HepG2 (cell line): Measurements from ENCODE around the gene OR4D9. TPM values are rescaled to one million over a fixed set of nuclear protein-coding genes. Genes with fewer than 3 reads are reported as not detected.
A peak's percentile ranks its signal among the peaks of the same experiment; 100 is the strongest.

Experiments used
- CBX5 ChIP-seq: sonication (generic); formaldehyde crosslinking; IDR thresholded peaks from 2 replicates; pipeline ENCODE4 v1.4.0; 2020; ENCODE audit warnings: missing genetic modification reagents, borderline replicate concordance
- CC2D1A ChIP-seq: sonication (generic); formaldehyde crosslinking; IDR thresholded peaks from 2 replicates; pipeline ENCODE4 v1.8.1; 2023; ENCODE audit warnings: mild to moderate bottlenecking, missing genetic modification reagents
- ELF4 ChIP-seq: sonication (generic); formaldehyde crosslinking; IDR thresholded peaks from 2 replicates; pipeline ENCODE4 v1.5.0; 2020; ENCODE audit warnings: missing genetic modification reagents, mild to moderate bottlenecking, moderate library complexity, borderline replicate concordance
- KAT8 ChIP-seq: IDR thresholded peaks from 2 replicates; pipeline ENCODE4 v1.6.1; 2016; ENCODE audit warnings: missing genetic modification reagents, missing compliant biosample characterization
- KLF9 ChIP-seq: IDR thresholded peaks from 2 replicates; pipeline ENCODE4 v1.6.1; 2016; ENCODE audit warnings: low read depth
- MYC ChIP-seq: sonication (generic); formaldehyde crosslinking; IDR thresholded peaks from 2 replicates; pipeline ENCODE4 v1.9.0; 2021; ENCODE audit warnings: missing genetic modification reagents, borderline replicate concordance
- NFIC ChIP-seq: IDR thresholded peaks from 2 replicates; pipeline ENCODE4 v1.6.1; 2012; ENCODE audit warnings: mild to moderate bottlenecking, low read length, inconsistent platforms
- NONO ChIP-seq, 2 experiments: fragments of 450-650 bp in 1 of 2; sonication (generic) in 1 of 2; formaldehyde crosslinking in 1 of 2; IDR thresholded peaks in 1 of 2; conservative IDR thresholded peaks in 1 of 2; 2 replicates each; pipeline versions ENCODE4 v1.6.1 to v1.8.0; 2017 to 2022; ENCODE audit warnings: mild to moderate bottlenecking in 1 of 2, missing genetic modification reagents in 1 of 2, moderate library complexity in 1 of 2
- ONECUT2 ChIP-seq: sonication (generic); formaldehyde crosslinking; IDR thresholded peaks from 2 replicates; pipeline ENCODE4 v1.4.0; 2020; ENCODE audit warnings: missing genetic modification reagents
- PAWR ChIP-seq: sonication (generic); formaldehyde crosslinking; IDR thresholded peaks from 2 replicates; pipeline ENCODE4 v1.4.0; 2020; ENCODE audit warnings: missing genetic modification reagents, mild to moderate bottlenecking, borderline replicate concordance
- PBX2 ChIP-seq: IDR thresholded peaks from 2 replicates; pipeline ENCODE4 v1.6.1; 2016; ENCODE audit warnings: control low read depth
- POLR2A ChIP-seq, 2 experiments: IDR thresholded peaks; 2 replicates each; pipeline ENCODE4 v1.6.1; 2011; ENCODE audit warnings: low read depth in 2 of 2, low read length in 2 of 2, mild to moderate bottlenecking in 1 of 2, moderate library complexity in 1 of 2; ENCODE audit not compliant: insufficient read depth in 1 of 2
- REST ChIP-seq, 2 experiments: IDR thresholded peaks; 2 replicates each; pipeline ENCODE4 v1.6.1; 2011 to 2012; ENCODE audit warnings: low read length in 2 of 2, borderline replicate concordance in 1 of 2, low read depth in 1 of 2, mild to moderate bottlenecking in 1 of 2, moderate library complexity in 1 of 2
- SATB2 ChIP-seq: sonication (generic); formaldehyde crosslinking; IDR thresholded peaks from 2 replicates; pipeline ENCODE4 v1.5.0; 2020; ENCODE audit warnings: missing genetic modification reagents
- SKIL ChIP-seq: sonication (generic); formaldehyde crosslinking; IDR thresholded peaks from 2 replicates; pipeline ENCODE4 v1.8.0; 2022; ENCODE audit warnings: missing genetic modification reagents, mild to moderate bottlenecking, moderate library complexity, borderline replicate concordance
- SP140L ChIP-seq: sonication (generic); formaldehyde crosslinking; IDR thresholded peaks from 2 replicates; pipeline ENCODE4 v1.4.0; 2020; ENCODE audit warnings: missing genetic modification reagents, borderline replicate concordance
- WIZ ChIP-seq: sonication (generic); formaldehyde crosslinking; IDR thresholded peaks from 2 replicates; pipeline ENCODE4 v1.5.1; 2020; ENCODE audit warnings: mild to moderate bottlenecking, missing genetic modification reagents
- ZBTB21 ChIP-seq: sonication (generic); formaldehyde crosslinking; IDR thresholded peaks from 2 replicates; pipeline ENCODE4 v1.4.0; 2020; ENCODE audit warnings: missing genetic modification reagents
- ZNF20 ChIP-seq: sonication (generic); formaldehyde crosslinking; IDR thresholded peaks from 2 replicates; pipeline ENCODE4 v1.4.0; 2020; ENCODE audit warnings: mild to moderate bottlenecking, moderate library complexity, missing genetic modification reagents
- ZNF224 ChIP-seq: sonication (generic); formaldehyde crosslinking; IDR thresholded peaks from 2 replicates; pipeline ENCODE4 v1.5.0; 2020; ENCODE audit warnings: mild to moderate bottlenecking, missing genetic modification reagents
- ZNF776 ChIP-seq: sonication (generic); formaldehyde crosslinking; IDR thresholded peaks from 2 replicates; pipeline ENCODE4 v1.4.0; 2020; ENCODE audit warnings: mild to moderate bottlenecking, missing genetic modification reagents
- ZSCAN29 ChIP-seq: sonication (generic); formaldehyde crosslinking; conservative IDR thresholded peaks from 2 replicates; pipeline ENCODE4 v1.4.0; 2020; ENCODE audit warnings: mild to moderate bottlenecking, missing genetic modification reagents
- ZZZ3 ChIP-seq: sonication (generic); formaldehyde crosslinking; IDR thresholded peaks from 2 replicates; pipeline ENCODE4 v1.4.0; 2020; ENCODE audit warnings: missing genetic modification reagents, mild to moderate bottlenecking, borderline replicate concordance
- polyA plus RNA-seq, 8 experiments: library from polyadenylated mRNA; depleted of rRNA in 3 of 8; stranded (reverse) in 7 of 8; unstranded in 1 of 8; fragments of >200 nt; fragmentation: Illumina TruSeq in 4 of 8; extraction: Trizol in 4 of 8; gene quantifications; 2 replicates each; pipeline versions ENCODE4 v1.2.1 to v1.2.3, GENCODE V29; 2011 to 2016; ENCODE audit warnings: low read depth in 4 of 8, missing spikeins in 1 of 8, mixed read lengths in 1 of 8; ENCODE audit not compliant: insufficient read depth in 1 of 8
- total RNA-seq, 5 experiments: library from RNA; depleted of rRNA; stranded (reverse); fragments of >200 nt; fragmentation: Illumina TruSeq; extraction: Trizol; gene quantifications; 2 replicates each; pipeline ENCODE4 v1.2.3, GENCODE V29; 2016; ENCODE audit warnings: low read depth in 1 of 5

Gene OR4D9
- total and polyA plus RNA-seq, 2 of the 13 experiments (the other 11 are each of a cell fraction or from before 2014, with no cell fraction given) = not detected

GRCh38 chr11:59550842-59551658 is 39.7 kb downstream of the OR4D9 start (continued):
- TF ChIP-seq KAT8 (CRISPR knock-in tag) = peak; percentile 8; the same call in 1 of the 2 replicates
- TF ChIP-seq ZZZ3 (CRISPR knock-in tag) = no peak
- TF ChIP-seq SATB2 (CRISPR knock-in tag) = no peak
- 0 out of 2 replicates have a peak, but pooled peaks have one; percentile 22 for TF ChIP-seq SKIL
- no peak for TF ChIP-seq PAWR (CRISPR knock-in tag)
- peak; percentile 79; the same call in 1 of the 2 replicates for TF ChIP-seq CC2D1A (CRISPR knock-in tag)
- peak; percentile 78; the same call in 1 of the 2 replicates for TF ChIP-seq ZNF224 (CRISPR knock-in tag)
- no peak for TF ChIP-seq PBX2 (CRISPR knock-in tag)
- TF ChIP-seq POLR2A (IDR thresholded peaks at IDR 0.05; ENCODE audit: insufficient read depth in 1 of 2, low read depth in 2 of 2, low read length in 2 of 2) = no peak
- TF ChIP-seq SP140L (CRISPR knock-in tag) = 0 out of 2 replicates have a peak, but pooled peaks have one; percentile 5
- 0 out of 2 replicates have a peak, but pooled peaks have one; percentile 3 for TF ChIP-seq ZNF776 (CRISPR knock-in tag)
- no peak; the same call in 1 of the 2 replicates for TF ChIP-seq ZBTB21 (CRISPR knock-in tag)
- peak; percentile 87 for TF ChIP-seq MYC
- TF ChIP-seq NONO (IDR thresholded peaks at IDR 0.05) = no peak
- 0 out of 2 replicates have a peak, but pooled peaks have one; percentile 31 for TF ChIP-seq NONO (CRISPR knock-in tag; conservative IDR thresholded peaks at IDR 0.05)
- no peak for TF ChIP-seq ELF4 (CRISPR knock-in tag)
- TF ChIP-seq ZNF20 = no peak
- 0 out of 2 replicates have a peak, but pooled peaks have one; percentile 8 for TF ChIP-seq WIZ
- peak in 1 of 2 experiments; percentile 2; a peak in 1 of 4 replicates for TF ChIP-seq REST (IDR thresholded peaks at IDR 0.05; ENCODE audit: borderline replicate concordance in 1 of 2, low read depth in 1 of 2, low read length in 2 of 2)
- 0 out of 2 replicates have a peak, but pooled peaks have one; percentile 27 for TF ChIP-seq KLF9 (CRISPR knock-in tag)
- TF ChIP-seq CBX5 (CRISPR knock-in tag) = peak; percentile 51; the same call in 1 of the 2 replicates
- peak; percentile 50 for TF ChIP-seq NFIC
- TF ChIP-seq ZSCAN29 (CRISPR knock-in tag) = peak; percentile 84; the same call in 1 of the 2 replicates
- TF ChIP-seq ONECUT2 (CRISPR knock-in tag) = no peak
